ENCODE results near the gene MGRN1.

Gene MGRN1

DNA sequence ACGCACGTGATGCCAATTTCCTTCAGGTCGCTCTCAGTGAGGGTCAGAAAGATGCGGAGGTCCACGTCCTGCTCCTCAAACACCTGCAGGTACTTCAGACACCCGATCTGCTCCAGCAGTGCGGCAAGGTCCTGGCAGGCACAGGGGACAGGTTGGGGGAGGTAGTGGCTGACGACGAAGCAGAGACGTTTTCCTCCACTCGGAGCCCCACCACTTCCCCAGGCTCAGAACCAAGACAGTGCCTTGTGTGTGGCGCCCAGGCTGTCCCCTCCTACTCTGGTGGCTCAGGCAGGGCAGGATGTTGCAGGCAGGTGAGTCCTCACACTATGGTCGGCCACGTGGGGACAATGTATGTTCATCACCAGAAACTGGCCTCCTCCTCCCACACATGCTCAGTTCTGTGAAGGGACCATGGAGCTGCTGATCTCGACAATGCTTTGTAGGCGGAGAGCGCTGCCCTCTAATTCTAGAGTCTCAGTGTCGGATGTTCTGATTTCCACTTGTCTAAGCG is 74.5 kb downstream of the MGRN1 start:
- DNase-seq (ENCODE audit: low spot score), result no peak

DNA sequence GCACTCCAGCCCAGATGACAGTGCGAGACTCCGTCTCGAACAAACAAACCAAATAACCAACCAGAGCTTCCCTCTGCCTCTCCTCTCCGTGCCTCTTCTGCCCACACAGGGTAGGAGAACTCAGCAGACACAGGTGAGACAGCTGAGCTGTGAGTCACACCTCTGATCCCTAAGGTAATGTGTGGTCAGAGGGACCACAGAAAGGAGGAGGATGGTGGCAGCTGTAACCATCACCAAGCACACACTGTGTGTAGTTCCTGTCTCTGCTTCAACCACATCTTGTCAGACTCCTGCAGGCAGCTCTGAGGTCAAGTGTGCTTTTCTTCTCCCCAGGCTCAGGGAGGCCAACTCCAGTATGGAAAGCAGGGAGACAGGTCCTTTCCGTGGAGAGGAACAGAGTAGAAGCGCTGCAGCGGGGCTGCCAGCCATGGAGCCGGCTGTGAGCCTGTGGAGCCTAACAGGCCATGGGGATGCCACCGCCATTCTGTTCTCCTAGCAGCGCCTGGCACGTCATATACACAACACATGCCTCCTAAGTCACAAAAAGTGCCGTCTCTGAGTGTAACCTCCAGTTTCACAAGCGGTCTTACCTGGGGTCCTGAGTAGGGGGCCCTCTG is 75.9 kb downstream of the MGRN1 start:
- DNase-seq (ENCODE audit: low spot score), result no peak

DNA sequence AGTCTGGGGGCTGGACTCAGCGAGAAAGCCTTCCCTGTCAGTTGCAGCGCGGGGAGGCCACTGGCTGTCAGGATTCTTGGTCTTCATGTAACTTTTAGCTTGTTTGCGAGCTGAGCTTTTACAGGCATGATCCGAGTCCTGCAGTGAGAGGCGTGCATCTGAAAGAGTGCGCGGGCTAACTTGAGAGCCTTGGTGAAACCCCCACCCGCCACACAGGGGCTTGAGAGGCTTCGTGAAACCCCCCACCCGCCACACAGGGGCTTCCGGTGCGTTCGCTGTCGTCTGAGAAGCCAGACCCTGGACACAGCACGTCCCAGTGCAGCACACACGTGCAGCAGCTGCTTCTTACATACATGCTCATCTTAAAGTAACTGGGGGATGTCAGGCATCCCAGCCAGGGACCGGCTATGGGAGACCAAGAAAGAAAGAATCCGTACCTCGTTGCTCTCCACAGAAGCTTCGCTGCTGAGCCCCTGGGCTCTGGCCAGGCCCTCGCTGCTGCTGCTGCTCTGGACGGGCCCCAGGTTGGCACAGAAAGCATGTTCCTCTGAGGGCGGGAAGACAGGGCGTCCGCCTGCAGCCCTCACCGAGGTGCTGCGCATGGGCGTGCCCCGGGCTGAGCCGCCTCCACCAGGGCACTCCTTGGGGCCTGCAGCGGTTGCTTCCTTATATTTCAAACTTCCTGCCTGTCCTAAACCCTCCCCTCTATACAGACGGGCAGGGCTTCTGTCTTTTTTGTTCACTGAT is 76.5 kb downstream of the MGRN1 start:
- DNase-seq (ENCODE audit: low spot score), result no peak

DNA sequence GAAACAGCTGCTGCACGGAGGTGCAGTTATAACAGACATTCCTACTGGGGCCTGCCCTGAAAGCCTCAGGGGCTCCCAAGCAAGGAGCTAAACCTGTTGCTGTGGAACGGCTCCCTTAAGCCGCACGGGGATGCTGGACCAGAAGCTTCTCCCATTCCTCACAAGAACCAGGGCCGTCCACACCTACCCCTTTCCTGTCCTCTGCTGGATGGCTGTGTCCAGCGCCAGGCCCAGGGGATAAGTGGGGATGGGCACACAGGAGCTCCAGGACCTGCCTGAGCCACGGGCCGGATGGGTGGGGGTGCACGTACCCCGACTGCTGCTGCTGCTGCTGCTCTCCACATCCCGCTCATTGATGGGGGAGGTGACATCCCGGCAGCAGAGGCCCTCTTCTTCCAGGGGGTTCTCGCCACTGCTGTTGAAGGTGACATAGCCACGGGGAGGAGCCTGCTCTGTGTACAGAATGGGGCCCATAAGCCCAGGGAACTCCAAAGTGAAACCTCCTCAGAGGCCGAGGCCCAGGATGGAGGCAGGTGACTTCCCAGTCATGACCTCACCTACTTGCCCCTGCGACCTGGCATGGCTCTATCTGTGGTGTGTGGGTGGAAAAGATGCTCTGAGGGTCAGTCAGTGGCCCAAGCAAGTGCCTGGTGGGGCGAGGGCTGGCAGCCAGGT is 77.3 kb downstream of the MGRN1 start:
- DNase-seq (ENCODE audit: low spot score), result no peak

DNA sequence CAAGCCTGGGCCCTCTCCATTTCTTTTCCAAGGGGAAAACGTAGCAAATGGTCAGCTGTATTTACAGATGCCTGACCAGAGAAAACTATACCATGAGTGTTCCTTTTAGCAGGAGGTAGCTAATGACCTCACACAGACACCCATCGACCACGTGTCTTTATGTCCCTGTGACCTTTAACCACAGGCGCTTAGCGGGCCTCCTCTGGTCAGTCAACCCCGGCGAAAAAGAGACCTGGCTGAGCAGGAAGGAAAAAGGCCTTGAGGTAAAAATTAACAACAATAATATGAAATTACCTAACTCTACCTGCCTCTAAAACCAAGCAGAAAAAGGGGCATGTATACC is 77.8 kb downstream of the MGRN1 start:
- DNase-seq (ENCODE audit: low spot score), result no peak

DNA sequence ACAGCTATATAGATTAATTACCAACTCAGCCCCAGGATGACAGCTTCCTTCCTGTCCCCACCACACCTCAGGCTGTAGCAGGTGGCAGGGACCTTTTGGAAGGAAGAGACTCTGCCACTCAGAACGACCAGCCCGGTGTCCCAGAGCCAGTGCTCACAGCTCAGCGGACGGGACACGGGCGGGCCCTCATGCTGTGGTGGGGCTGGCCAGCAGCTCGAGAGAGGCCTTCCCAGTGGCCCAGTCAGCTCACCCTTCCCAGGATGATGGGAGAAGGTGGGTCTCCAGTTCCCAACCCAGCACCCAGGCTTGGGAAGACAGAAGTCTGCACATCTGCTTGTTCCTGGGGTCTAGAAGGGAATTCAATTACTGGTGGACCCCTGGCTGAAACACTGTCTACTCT is 79.3 kb downstream of the MGRN1 start:
- no peak for DNase-seq (ENCODE audit: low spot score)

DNA sequence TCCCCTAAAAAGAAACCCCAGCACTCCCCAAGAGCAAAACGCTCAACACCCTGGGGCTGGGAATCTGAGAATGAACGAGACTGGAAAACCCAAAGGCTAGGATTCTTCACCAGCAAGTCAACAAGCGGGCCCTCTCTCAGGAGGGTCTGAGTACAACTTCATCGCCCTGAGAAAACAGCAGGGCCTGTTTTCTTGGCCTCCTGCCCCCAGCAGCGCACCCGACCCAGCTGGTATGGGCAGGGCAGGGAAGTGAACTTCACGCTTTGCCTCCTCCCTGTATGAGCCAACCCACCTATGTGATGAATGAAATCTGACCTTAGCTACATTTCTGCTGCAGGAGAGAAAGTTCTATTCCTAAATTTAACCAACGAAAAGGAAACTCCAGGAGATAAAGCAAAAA is 79.9 kb downstream of the MGRN1 start:
- no peak for DNase-seq (ENCODE audit: low spot score)

DNA sequence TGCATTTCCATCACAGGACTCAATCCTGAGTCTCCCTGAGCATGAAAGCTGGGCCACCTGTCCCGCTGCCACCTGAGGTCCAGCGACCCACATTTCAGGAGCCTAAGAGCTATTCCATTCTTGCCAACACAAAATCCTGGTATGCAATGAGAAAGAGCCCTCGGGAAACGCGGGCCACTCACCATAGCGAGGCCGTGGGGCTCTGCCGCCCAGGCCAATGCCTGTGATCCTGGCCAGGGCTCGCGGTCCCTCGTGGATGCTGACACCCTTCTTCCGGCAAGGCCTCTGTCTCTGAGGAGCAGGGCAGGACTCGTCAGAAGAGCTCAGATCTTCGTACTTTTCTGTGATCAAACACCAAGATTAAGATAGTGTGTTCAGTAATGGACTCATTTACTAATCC is 80.3 kb downstream of the MGRN1 start:
- DNase-seq (ENCODE audit: low spot score), result no peak

DNA sequence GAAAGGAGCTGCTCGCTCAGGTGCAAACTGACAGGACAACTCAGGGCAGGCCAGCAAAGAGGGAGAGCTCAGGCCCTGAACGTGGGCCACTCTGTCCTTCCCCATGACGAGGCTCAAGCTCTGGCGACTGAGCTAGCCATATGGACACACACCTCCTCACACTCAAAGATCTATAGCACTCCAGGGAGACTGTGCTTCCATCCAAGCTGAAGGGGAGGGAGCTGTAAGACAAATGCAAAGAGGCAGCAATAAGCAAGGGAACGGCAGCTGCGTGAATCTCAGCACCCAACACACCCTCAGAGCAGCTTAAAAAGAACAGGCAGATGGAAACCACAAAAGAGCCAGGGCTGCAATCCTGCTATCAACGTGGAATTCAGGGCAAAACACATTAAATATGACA is 82.2 kb downstream of the MGRN1 start:
- no peak for DNase-seq (ENCODE audit: low spot score)

DNA sequence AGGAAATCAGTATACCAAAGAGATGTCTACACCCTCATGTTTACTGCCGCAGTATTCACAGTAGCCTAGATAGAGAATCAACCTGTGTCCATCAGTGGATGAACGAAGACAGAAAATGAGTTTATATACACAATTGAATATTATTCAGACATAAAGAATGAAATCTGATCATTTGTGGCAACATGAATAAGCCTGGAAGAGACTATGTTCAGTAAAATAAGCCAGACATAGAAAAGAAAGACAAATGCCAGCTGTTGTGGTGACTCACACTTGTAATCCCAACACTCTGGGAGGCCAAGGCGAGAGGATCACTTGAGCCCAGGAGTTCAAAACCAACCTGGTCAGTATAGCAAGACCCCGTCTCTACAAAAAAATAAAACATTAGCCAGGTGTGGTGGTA is 84.9 kb downstream of the MGRN1 start:
- no peak for DNase-seq (ENCODE audit: low spot score)

DNA sequence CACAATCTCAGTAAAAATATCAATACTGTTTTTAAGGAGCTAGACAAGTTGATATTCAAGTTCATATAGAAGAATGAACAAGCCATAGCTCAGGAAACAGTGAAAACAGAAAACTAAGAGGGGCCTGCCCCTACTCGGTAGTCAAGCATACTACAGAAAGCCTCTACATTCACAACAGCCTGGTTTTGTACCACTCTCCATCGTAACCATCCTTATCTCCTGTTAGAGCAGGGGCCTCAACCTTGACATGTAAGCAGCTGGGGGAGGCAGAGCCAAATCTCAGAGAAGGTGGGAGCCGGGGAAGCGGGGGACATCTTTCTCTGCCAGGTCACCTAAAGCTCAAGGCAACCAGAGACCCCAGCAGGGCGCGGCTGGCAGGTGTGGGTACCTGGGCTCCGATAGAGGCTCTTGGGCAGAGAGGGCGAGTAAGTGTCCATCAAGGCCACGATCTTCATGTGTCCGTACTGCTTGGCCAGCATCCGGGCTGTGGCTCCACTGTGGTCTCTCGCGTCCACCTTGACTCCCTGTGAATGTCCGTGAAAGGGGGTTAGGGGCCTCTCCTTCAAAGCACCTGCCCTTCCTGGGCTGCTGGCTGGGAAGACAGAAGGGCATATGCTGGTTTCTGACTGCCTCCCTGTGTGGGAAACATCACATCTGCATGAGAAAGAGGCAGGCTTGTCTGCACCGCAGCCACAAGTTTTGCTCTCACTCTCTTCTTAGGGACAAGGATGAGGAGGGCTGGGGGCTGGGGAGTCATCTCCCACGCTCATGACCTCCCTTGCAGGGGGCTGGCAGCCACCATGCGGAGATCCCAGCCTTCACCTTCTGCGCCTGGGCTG is 89.3 kb downstream of the MGRN1 start:
- no peak for DNase-seq (ENCODE audit: low spot score)

DNA sequence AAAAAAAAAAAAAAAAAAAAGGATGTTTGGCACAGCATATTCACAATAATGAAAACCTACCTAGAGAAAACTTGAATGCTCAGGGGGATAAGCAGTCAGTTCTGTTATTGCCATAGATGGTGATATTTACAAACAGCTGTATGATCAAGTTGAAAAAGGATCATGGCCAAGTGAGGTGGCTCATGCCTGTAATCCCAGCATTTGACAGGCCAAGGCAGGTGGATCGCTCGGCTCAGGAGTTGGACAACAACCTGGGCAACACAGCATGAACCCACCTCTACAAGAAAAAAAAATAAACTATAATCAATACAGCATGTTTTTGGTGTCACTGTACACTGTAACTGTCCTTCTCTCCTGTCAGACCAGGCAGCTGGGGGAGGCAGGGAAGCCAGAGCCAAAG is 90.4 kb downstream of the MGRN1 start:
- DNase-seq (ENCODE audit: low spot score), result no peak

DNA sequence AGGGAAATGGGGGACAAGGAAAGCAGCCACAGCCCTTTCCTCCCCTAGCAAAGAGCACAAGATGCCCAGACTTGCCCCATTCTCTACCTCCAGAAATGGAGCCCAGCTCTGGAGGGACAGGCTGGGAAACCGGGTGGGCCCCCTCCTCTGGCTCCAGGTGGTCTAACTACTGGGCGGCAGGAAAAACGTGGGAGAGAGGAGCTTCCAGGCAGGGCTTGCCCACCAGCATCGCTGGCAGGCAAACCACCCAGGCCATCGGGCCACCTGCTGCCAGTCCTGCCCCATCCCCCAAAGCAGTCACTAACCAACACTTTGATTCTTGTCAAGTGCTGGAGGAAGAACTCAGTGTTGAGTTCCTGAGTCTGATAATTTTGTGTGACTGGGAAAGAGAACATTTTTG is 93.8 kb downstream of the MGRN1 start:
- DNase-seq (ENCODE audit: low spot score), result no peak

DNA sequence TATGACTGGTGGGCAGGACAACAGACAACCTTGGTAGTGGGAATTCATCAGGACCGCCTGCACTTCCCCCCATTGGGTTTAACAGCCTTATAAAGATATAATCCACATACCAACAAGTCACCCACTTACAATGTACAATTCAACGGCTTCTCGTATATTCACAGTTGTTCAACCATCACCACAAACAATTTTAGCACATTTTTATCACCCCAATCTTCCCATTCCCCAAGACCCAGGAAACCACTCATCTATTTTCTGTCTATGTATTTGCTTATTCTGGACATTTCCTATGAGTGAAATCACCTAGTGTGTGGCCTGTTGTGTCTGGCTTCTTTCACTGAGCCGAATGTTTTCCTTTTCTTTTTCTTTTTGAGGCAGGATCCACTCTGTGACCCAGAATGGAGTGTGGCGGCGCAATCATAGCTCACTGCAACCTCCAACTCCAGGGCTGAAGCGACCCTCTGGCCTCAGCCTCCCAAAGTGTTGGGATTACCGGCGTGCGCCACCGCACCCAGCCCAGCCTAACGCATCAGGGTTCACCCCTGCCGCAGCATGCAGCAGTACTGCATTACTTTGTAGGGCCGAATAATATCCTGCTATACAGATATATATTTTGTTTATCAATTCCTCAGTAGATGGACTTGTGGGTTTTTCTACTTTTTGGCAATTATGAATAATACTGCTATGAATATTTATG is 98.6 kb downstream of the MGRN1 start:
- no peak for DNase-seq (ENCODE audit: low spot score)

DNA sequence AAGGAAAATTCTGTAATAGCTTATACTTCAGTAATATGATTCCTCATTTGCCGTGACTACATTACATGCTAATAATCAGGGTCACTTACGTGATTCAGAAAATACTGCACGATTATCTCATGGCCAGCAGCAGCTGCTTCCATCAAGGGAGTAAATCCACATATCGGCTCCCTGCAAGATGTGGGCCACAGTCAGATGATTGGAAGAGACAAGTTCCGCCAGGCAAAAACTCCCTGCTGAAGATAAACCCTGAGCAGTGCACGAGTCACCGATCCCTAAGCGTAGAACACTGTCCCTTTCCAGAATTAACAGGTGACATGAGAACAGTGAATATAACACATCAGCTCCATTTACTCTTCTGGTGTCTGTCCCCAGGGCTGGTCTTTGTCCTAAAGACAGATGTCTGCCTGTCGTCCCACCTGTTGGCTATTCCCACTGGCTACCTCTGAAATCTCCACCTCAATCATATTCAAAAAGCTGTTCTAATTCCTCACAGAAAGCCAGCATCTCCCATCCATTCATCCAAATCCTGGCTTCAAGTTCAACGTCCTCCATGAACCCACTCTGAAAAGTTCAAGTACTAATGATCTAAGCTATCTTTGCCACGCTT is 100.1 kb downstream of the MGRN1 start:
- DNase-seq (ENCODE audit: low spot score), result no peak

DNA sequence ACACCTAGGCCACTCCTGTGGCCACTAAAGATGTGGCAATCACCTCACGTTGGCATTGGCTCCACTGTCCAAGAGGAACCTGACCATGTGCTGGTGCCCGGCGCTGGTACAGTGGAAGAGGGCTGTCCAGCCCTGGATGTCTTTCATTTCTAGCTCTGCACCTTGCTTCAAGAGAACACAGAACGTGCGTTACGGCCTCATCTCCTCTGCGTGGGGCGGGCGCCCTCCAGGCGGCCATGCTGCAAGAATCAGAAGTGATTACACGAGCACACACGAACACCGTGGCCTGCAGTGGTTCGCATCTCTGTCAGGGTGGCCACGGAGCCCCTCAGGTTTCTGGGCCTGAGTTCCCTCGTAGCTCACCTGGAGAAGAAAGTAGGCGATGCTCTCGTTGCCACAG is 102.0 kb downstream of the MGRN1 start:
- DNase-seq (ENCODE audit: low spot score), result no peak

DNA sequence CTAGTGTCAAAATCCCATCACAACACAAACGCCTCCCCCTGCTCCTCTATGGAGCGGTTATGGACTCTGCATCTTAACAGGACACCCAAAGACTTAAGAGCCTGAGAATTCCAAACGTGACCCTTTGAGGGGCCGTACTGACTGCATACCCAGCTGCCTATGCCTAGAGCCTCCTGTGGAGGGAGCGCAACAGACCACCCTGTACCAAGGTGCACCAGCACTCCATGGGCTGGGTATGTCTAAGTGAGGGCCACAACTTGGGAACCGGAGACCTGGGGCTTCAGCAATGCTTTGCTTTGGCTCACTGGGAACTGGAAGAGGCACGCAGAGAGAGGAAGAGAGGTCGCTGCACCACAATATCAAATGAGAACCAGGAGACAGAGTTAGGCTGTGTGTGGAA is 104.0 kb downstream of the MGRN1 start:
- no peak for DNase-seq (ENCODE audit: low spot score)

DNA sequence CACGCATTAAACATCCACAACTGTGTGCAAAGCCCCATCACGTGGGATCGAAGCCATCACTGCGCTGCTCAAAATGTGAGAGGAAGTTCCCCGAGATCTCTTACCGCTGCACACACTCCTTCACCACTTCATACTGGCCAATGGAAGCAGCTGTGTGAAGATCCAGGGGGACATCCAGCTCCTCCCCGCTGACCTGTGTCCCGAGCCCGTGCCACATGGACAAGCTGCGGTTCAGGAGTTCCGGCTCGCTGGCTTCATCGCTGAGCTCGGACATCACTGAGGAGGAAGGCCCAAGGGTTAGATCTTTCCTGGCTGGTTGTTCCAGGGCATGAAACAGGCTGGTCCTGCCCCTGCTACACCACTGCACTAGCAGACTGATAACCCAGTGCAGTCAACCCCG is 105.2 kb downstream of the MGRN1 start:
- no peak for DNase-seq (ENCODE audit: low spot score)

DNA sequence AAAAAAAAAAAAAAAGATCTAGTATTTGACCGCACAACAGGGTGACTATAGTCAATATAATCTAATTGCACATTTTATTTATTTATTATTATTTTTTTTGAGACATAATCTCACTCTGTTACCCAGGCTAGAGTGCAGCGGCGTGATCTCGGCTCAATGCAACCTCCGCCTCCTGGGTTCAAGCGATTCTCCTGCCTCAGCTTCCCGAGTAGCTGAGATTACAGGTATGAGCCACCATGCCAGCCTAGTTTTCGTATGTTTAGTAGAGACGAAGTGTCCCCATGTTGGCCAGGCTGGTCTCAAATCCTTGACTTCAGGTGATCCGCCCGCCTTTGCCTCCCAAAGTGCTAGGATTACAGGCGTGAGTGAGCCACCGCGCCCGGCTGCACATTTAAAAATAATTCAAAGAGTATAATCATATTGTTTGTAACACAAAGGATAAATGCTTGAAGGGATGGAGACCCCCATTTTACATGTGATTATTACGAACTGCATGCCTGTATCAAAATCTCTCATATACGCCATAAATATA is 108.7 kb downstream of the MGRN1 start:
- no peak for DNase-seq (ENCODE audit: low spot score)

DNA sequence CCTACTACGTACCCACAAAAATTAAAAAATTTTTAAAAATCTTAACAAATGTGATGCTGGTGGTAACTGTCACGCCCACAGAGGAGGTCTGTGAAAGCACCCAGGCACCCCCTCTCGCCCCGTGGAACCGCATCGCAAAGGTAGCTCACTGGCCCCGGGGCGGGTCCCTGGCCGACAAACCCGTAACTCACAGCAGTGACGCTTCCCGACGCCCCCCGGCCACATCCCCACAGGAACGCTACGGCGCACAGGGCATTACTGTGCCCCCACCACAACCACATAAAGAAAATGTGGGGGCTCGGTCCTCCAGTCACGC is 109.1 kb downstream of the MGRN1 start:
- DNase-seq (ENCODE audit: low spot score), result peak; percentile 22

DNA sequence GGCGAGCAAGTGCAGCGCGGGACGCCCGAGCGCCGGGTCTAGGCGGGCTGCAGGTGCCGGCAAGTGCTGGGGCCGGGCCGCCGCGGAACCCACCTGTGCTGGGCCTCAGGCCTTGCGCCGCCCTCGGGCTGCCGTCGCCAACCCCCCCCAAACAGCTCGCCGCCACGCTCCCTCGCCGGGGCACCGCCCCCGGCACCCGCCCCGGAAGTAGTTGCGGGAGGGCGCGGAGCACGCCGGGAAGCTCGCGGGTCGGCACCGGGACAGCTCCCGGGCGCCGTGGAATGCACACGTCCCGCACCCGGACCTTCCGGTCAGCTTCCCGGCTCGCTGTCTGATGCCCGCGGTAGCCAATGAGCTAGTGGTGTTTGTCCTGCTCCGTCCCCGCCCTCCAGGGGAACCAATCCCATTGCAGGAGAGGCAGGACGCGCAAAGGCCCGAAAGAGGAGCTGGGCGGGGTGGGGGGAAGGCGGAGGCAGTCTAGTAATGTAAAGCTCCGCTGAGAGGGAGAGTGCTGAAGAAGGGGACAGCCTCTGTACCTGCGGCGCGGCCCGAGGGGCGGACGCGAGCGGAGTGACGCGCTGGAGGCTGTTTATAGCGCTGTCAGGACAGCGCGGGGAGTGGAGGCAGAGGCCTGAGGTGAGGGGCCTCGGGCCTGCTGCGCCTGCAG is 109.6 kb downstream of the MGRN1 start, which contains the start of the genes ANKS3 and DNAAF8:
Gene ANKS3 (minus strand): TSS at position 209 of the 667 bp plus-strand sequence. CDS start 4,122 bp downstream, outside the sequence.
Gene DNAAF8 (plus strand): TSS at position 475 of the 667 bp plus-strand sequence. CDS start 1,978 bp downstream, outside the sequence.
- DNase-seq (ENCODE audit: low spot score), result peak; percentile 100
